HUES6 (cell line): Measurements from ENCODE around the gene ABCA5.
"Not testable (repeated sequence)": the region's sequence is repeated elsewhere in the genome, so short reads cannot be mapped to it uniquely, and the experiment has no call there.

Experiments
- H3K27ac ChIP-seq: 2 replicates; pipeline ENCODE4 v1.7.0; 2013; ENCODE audit warnings: low read depth, mild to moderate bottlenecking, low read length, inconsistent platforms
- H3K27me3 ChIP-seq: 2 replicates; pipeline ENCODE4 v1.6.1; 2013; ENCODE audit warnings: low read length; ENCODE audit not compliant: control insufficient read depth, insufficient read depth
- H3K36me3 ChIP-seq: 2 replicates; pipeline ENCODE4 v1.6.1; 2013; ENCODE audit warnings: low read length; ENCODE audit not compliant: control insufficient read depth, insufficient read depth
- H3K4me1 ChIP-seq: 2 replicates; pipeline ENCODE4 v1.6.1; 2013; ENCODE audit warnings: low read length; ENCODE audit not compliant: control insufficient read depth, insufficient read depth
- H3K4me3 ChIP-seq: 2 replicates; pipeline ENCODE4 v1.5.1; 2013; ENCODE audit warnings: low read depth, low read length
- H3K9ac ChIP-seq: one replicate; pipeline ENCODE4 v1.6.1; 2013; ENCODE audit warnings: mild to moderate bottlenecking, low read length
- H3K9me3 ChIP-seq: 2 replicates; pipeline ENCODE4 v1.6.1; 2013; ENCODE audit warnings: low read depth, low read length; ENCODE audit not compliant: control insufficient read depth, insufficient read depth

The ABCA5 gene

DNA sequence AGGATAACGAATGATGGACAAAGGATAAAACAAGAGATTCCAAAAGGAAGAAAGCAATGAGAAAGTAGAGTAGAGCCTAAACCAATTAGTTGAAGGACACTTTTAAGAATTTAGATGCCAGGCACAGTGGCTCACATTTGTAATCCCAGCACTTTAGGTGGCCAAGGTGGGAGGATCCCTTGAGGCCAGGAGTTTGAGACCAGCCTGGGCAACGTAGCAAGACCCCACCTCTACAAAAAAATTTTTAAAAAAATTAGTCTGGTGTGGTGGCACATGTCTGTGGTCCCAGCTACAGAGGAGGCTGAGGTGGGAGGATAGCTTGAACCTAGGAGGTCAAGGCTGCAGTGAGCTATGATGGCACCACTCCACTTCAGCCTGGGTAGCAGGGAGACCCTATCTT is 118.3 kb downstream of the ABCA5 start:
- H3K9me3 ChIP-seq = peaks cover 4% of the 10 kb centered on the region; the same call in 1 of the 2 replicates
- H3K4me3 ChIP-seq = no peak overlapping the region
- H3K36me3 ChIP-seq = no peaks in the 10 kb centered on the region
- no peaks in the 10 kb centered on the region for H3K27me3 ChIP-seq
- H3K27ac ChIP-seq = no peak overlapping the region
- H3K4me1 ChIP-seq = peaks cover 6% of the 10 kb centered on the region
- no peak overlapping the region for H3K9ac ChIP-seq

DNA sequence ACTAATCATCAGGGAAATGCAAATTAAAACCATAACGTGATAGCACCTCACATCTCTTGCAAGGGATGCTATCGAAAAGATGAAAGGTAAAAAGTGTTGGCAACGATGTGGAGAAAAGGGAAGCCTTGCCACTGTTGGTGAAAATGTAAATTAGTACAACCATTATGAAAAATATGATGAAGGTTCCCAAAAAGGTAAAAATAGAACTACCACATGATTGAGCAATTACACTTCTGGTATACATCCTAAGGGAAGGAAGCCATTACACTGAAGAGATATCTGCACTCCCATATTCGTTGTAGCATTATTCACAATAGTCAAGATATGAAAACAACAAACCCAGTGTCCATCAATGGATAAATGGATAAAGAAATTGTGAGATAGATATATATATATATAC is 119.8 kb downstream of the ABCA5 start:
- no peaks in the 10 kb centered on the region for H3K36me3 ChIP-seq
- no peak overlapping the region for H3K4me3 ChIP-seq
- H3K27me3 ChIP-seq = no peaks in the 10 kb centered on the region
- H3K4me1 ChIP-seq = no peaks in the 10 kb centered on the region
- H3K9ac ChIP-seq = no peak overlapping the region
- H3K9me3 ChIP-seq = no peaks in the 10 kb centered on the region
- no peak overlapping the region for H3K27ac ChIP-seq

DNA sequence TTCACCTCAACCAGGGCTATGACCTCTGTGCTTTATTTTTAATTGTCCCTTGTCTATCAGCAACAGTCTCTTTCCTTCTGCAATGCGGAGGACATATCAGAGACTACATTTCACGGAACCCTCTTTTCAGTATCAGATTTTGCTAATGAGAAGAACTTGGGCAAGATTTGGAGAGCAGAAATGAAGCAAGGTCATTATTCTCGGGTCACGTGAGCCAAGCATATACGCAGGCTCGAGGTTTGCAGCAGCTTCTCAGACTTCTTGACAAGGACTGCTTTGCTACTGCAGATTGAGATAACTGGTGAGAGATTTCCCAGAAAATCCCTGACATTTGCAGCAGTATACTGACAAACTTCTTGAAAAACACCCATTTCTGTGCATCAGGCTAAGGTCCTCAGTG is 128.7 kb downstream of the ABCA5 start:
- no peak overlapping the region for H3K4me3 ChIP-seq
- no peak overlapping the region for H3K27ac ChIP-seq

DNA sequence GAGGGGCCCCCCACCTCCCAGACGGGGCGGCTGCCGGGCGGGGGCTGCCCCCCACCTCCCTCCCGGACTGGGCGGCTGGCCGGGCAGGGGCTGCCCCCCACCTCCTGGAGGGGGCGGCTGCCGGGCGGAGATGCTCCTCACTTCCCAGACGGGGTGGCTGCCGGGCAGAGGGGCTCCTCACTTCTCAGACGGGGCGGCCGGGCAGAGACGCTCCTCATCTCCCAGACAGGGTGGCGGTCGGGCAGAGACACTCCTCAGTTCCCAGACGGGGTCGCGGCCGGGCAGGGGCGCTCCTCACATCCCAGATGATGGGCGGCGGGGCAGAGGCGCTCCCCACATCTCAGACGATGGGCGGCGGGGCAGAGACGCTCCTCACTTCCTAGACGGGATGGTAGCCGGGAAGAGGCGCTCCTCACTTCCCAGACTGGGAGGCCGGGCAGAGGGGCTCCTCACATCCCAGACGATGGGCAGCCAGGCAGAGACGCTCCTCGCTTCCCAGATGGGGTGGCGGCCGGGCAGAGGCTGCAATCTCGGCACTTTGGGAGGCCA is 130.8 kb downstream of the ABCA5 start:
- H3K4me1 ChIP-seq, H3K9ac ChIP-seq, H3K9me3 ChIP-seq: not testable (repeated sequence)

More for the DNA sequence above, 128.7 kb downstream of the ABCA5 start:
- Histone ChIP-seq H3K36me3 (no peaks in the 10 kb centered on the region), H3K27me3 (no peaks in the 10 kb centered on the region), H3K9me3 (peaks cover 4% of the 10 kb centered on the region; the same call in 1 of the 2 replicates), H3K9ac (no peak overlapping the region), H3K4me1 (no peaks in the 10 kb centered on the region)

More for the DNA sequence above, 130.8 kb downstream of the ABCA5 start:
- not testable (repeated sequence) for H3K27me3 ChIP-seq, H3K36me3 ChIP-seq, H3K27ac ChIP-seq, H3K4me3 ChIP-seq
